Right renal pelvis (tissue), 4 donors: ENCODE data around the gene ELK3. TPM values are rescaled to one million over a fixed set of nuclear protein-coding genes. Genes with fewer than 3 reads are reported as not detected.
A peak's percentile ranks its signal among the peaks of the same experiment; 100 is the strongest.

Source experiments
- DNase-seq, 4 donors: peaks; one replicate each; pipeline ENCODE4 v3.0.0-alpha.2; 2013; ENCODE audit warnings: low read depth in 4 of 4, low spot score in 3 of 4, missing footprints in 1 of 4
- polyA plus RNA-seq, 4 donors: library from polyadenylated mRNA; unstranded; fragments of 120-200 nt; gene quantifications; one replicate each; pipeline ENCODE4 v1.2.1, GENCODE V29; 2013; ENCODE audit not compliant: insufficient read length in 4 of 4

The ELK3 gene
- polyA plus RNA-seq, 4 donors, result 56.0 to 66.3 (median 65.9) TPM

GRCh38 chr12:96248136-96248931 lies 54.2 kb downstream of the ELK3 start:
- DNase-seq, result no peak

GRCh38 chr12:96249196-96250118 lies 55.3 kb downstream of the ELK3 start:
- peak in 3 of 4 donors; percentile 30 to 40 (median 40) for DNase-seq

- DNase-seq, result no peak
Observed at GRCh38 chr12:96250119-96250685, 56.0 kb downstream of the ELK3 start.

GRCh38 chr12:96255077-96255476 lies 60.9 kb downstream of the ELK3 start:
- DNase-seq, result peak in 1 of 4 donors; percentile 12

GRCh38 chr12:96256672-96257361 lies 62.6 kb downstream of the ELK3 start:
- no peak for DNase-seq

- no peak for DNase-seq
Observed at GRCh38 chr12:96257550-96258103, 63.5 kb downstream of the ELK3 start.

GRCh38 chr12:96258104-96258961 lies 64.2 kb downstream of the ELK3 start:
- DNase-seq, result no peak

GRCh38 chr12:96260231-96260630 lies 66.1 kb downstream of the ELK3 start:
- no peak for DNase-seq

- DNase-seq, result no peak
Observed at GRCh38 chr12:96260644-96261043, 66.5 kb downstream of the ELK3 start.

- DNase-seq, result no peak
Observed at GRCh38 chr12:96261557-96261956, 67.4 kb downstream of the ELK3 start.

GRCh38 chr12:96263449-96263902 lies 69.3 kb downstream of the ELK3 start:
- DNase-seq, result no peak

- DNase-seq, result no peak
Observed at GRCh38 chr12:96265400-96265799, 71.2 kb downstream of the ELK3 start.

- DNase-seq, result no peak
Observed at GRCh38 chr12:96265836-96266235, 71.7 kb downstream of the ELK3 start.

- DNase-seq, result no peak
Observed at GRCh38 chr12:96266238-96266637, 72.1 kb downstream of the ELK3 start.

- DNase-seq, result no peak
Observed at GRCh38 chr12:96271469-96272199, 77.5 kb downstream of the ELK3 start.

GRCh38 chr12:96274331-96274730 lies 80.2 kb downstream of the ELK3 start:
- DNase-seq, result no peak

- DNase-seq, result no peak
Observed at GRCh38 chr12:96285158-96285557, 91.0 kb downstream of the ELK3 start.

GRCh38 chr12:96289067-96289466 lies 94.9 kb downstream of the ELK3 start:
- DNase-seq, result no peak

- DNase-seq, result no peak
Observed at GRCh38 chr12:96293093-96293492, 98.9 kb downstream of the ELK3 start.
